Mesendoderm (in vitro differentiated cells): Measurements from ENCODE around the gene TAF1B.

Experiments
- DNase-seq: peaks from one replicate; pipeline ENCODE4 v3.0.0; 2013
- H2AK5ac ChIP-seq: 2 replicates; pipeline ENCODE4 v1.6.1; 2013; ENCODE audit warnings: low read length, inconsistent platforms
- H2BK120ac ChIP-seq: 2 replicates; pipeline ENCODE4 v1.6.1; 2013; ENCODE audit warnings: low read depth, mild to moderate bottlenecking, low read length, moderate library complexity, mixed read lengths
- H2BK15ac ChIP-seq: replicated peaks from 2 replicates; pipeline ENCODE4 v1.6.1; 2013; ENCODE audit warnings: low read depth, mild to moderate bottlenecking, moderate library complexity
- H2BK5ac ChIP-seq: 2 replicates; pipeline ENCODE4 v1.6.1; 2013; ENCODE audit warnings: low read length, inconsistent platforms
- H3K18ac ChIP-seq: 2 replicates; pipeline ENCODE4 v1.6.1; 2013; ENCODE audit warnings: mild to moderate bottlenecking, low read length, mixed read lengths
- H3K23ac ChIP-seq: one replicate; pipeline ENCODE4 v1.6.1; 2013; ENCODE audit warnings: low read length
- H3K27ac ChIP-seq: 2 replicates; pipeline ENCODE4 v1.5.1; 2013; ENCODE audit warnings: low read depth, mild to moderate bottlenecking, inconsistent platforms, low read length, moderate library complexity
- H3K27me3 ChIP-seq: 2 replicates; pipeline ENCODE4 v1.6.1; 2013; ENCODE audit warnings: low read length, control low read depth, mild to moderate bottlenecking, inconsistent platforms; ENCODE audit not compliant: insufficient read depth, poor library complexity
- H3K36me3 ChIP-seq: 2 replicates; pipeline ENCODE4 v1.6.1; 2013; ENCODE audit warnings: low read length, inconsistent platforms; ENCODE audit not compliant: control insufficient read depth, insufficient read depth
- H3K4ac ChIP-seq: one replicate; pipeline ENCODE4 v1.6.1; 2013; ENCODE audit warnings: low read depth, mild to moderate bottlenecking, low read length, moderate library complexity
- H3K4me1 ChIP-seq: 2 replicates; pipeline ENCODE4 v1.6.1; 2013; ENCODE audit warnings: low read depth, low read length, inconsistent platforms; ENCODE audit not compliant: control insufficient read depth
- H3K4me2 ChIP-seq: 2 replicates; pipeline ENCODE4 v1.6.1; 2013; ENCODE audit warnings: low read length
- H3K4me3 ChIP-seq: 2 replicates; pipeline ENCODE4 v1.5.1; 2013; ENCODE audit warnings: mild to moderate bottlenecking, low read length
- H3K56ac ChIP-seq: one replicate; pipeline ENCODE4 v1.6.1; 2013; ENCODE audit warnings: low read length
- H3K79me1 ChIP-seq: 2 replicates; pipeline ENCODE4 v1.6.1; 2013; ENCODE audit warnings: low read length, inconsistent platforms
- H3K79me2 ChIP-seq: 2 replicates; pipeline ENCODE4 v1.6.1; 2013; ENCODE audit warnings: mild to moderate bottlenecking, low read length; ENCODE audit not compliant: control insufficient read depth, insufficient read depth
- H3K9ac ChIP-seq: 2 replicates; pipeline ENCODE4 v1.6.1; 2013; ENCODE audit warnings: low read length, inconsistent platforms
- H4K5ac ChIP-seq: one replicate; pipeline ENCODE4 v1.6.1; 2013; ENCODE audit warnings: low read length
- H4K8ac ChIP-seq: one replicate; pipeline ENCODE4 v1.6.1; 2013; ENCODE audit warnings: low read depth, mild to moderate bottlenecking, control low read depth, low read length, moderate library complexity
- WGBS: extraction: QIAGEN DNeasy Blood & Tissue Kit; methylation state at CpG from one replicate; pipeline ENCODE4 v1.1.7; 2013; ENCODE audit warnings: low lambda C conversion rate, missing lambda C conversion rate; ENCODE audit not compliant: insufficient coverage; ENCODE audit errors: extremely low coverage; 5-methylcytosine and 5-hydroxymethylcytosine counted together

TAF1B gene

GRCh38 chr2:9937258-9937657 lies 94.0 kb downstream of the TAF1B start:
- no peaks in the 10 kb centered on the region for H3K36me3 ChIP-seq
- H3K23ac ChIP-seq: no peak overlapping the region
- no peak overlapping the region for H3K27ac ChIP-seq
- no peak overlapping the region for H2BK120ac ChIP-seq
- H2BK5ac ChIP-seq: no peak overlapping the region
- no peak overlapping the region for H3K4ac ChIP-seq
- no peak overlapping the region for H2BK15ac ChIP-seq
- H3K27me3 ChIP-seq: no peaks in the 10 kb centered on the region
- no peak overlapping the region for H3K56ac ChIP-seq
- no peak overlapping the region for H3K4me2 ChIP-seq
- no peak overlapping the region for H3K9ac ChIP-seq
- no peak overlapping the region for H4K8ac ChIP-seq
- no peak overlapping the region for H4K5ac ChIP-seq
- H3K79me2 ChIP-seq: no peaks in the 10 kb centered on the region
- H3K4me1 ChIP-seq: peaks cover 2% of the 10 kb centered on the region
- WGBS: no CpG with 5 or more reads among the region's 4 CpGs
- H3K18ac ChIP-seq: no peak overlapping the region
- no peaks in the 10 kb centered on the region for H3K79me1 ChIP-seq
- no peak overlapping the region for H3K4me3 ChIP-seq
- no peak for DNase-seq
- no peak overlapping the region for H2AK5ac ChIP-seq

DNA sequence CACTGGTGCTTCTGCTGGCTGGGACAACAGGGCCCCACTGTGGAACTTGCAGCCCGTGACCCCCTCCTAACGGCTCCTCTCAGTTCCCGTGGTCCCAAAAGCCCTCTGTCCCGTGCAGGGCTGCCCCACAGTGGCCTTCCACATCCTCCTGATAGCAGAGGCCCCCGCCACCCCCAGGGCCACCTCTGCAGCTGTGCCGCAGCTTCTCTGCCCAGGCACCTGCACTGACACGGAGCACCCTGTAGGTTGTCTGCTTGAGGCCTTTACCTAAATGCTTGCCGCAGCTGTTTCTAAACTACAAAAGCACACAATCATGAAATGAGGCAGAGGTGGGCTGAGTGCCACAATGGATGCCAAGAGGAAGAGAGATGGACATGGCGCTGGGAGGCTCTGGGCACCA lies 94.7 kb downstream of the TAF1B start:
- Histone ChIP-seq H3K4ac (no peak overlapping the region), H3K56ac (no peak overlapping the region), H3K79me1 (no peaks in the 10 kb centered on the region), H3K4me2 (no peak overlapping the region), H3K23ac (no peak overlapping the region), H2AK5ac (no peak overlapping the region), H2BK15ac (no peak overlapping the region), H3K4me3 (no peak overlapping the region), H3K79me2 (no peaks in the 10 kb centered on the region), H3K36me3 (no peaks in the 10 kb centered on the region), H3K4me1 (peaks cover 2% of the 10 kb centered on the region), H2BK5ac (no peak overlapping the region), H4K5ac (no peak overlapping the region), H3K27ac (no peak overlapping the region), H3K9ac (no peak overlapping the region), H3K18ac (no peak overlapping the region), H2BK120ac (no peak overlapping the region), H3K27me3 (no peaks in the 10 kb centered on the region), H4K8ac (no peak overlapping the region)
- no peak for DNase-seq
- WGBS: no CpG with 5 or more reads among the region's 9 CpGs

GRCh38 chr2:9939587-9940485 lies 96.6 kb downstream of the TAF1B start:
- Histone ChIP-seq H2BK120ac (no peak overlapping the region), H2AK5ac (no peak overlapping the region), H3K4me3 (no peak overlapping the region), H3K4ac (no peak overlapping the region), H4K5ac (no peak overlapping the region), H3K4me1 (peaks cover 2% of the 10 kb centered on the region), H3K27ac (no peak overlapping the region), H2BK5ac (no peak overlapping the region), H3K79me1 (no peaks in the 10 kb centered on the region), H3K23ac (no peak overlapping the region), H3K56ac (no peak overlapping the region), H3K9ac (no peak overlapping the region), H3K4me2 (no peak overlapping the region), H2BK15ac (no peak overlapping the region), H4K8ac (no peak overlapping the region), H3K79me2 (no peaks in the 10 kb centered on the region), H3K27me3 (no peaks in the 10 kb centered on the region), H3K36me3 (no peaks in the 10 kb centered on the region), H3K18ac (no peak overlapping the region)
- no CpG with 5 or more reads among the region's 9 CpGs for WGBS
- no peak for DNase-seq

DNA sequence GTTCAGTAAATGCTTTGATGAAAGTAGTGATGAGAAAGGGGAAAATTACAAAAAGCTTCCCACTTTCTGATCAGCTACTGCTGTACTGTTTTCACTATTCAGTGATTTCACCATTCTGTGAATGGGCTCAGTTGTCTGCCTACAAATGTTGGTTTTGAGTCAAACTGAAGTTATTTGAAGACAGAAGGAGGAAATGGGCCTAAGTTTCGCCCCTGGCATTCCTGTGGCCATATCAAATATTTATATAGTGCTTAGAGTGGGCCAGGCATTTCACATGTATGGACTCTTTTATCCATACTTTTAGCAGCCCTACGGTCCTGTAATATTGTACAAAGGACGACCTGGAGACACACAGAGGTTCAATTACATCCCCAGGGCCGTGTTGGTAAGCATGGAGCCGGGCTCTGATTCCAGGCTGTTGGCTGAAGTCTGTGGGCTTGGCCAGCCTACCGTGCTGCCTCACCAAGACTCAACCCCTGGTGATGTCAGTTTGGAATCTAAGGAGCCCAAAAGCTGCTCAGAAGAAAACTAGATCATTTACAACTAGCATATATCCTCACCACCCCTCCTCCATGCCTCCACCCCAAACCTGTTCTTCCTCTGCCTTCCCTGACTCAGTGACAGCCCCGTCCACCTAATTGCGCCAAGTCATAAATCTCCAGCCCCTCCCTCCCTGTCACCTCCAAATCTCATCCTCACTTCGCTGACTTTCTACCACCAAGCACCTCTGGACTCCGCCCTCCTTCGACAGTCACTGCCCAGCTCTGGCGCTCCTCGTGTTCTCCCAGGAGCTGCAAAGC lies 98.1 kb downstream of the TAF1B start:
- H3K56ac ChIP-seq: no peak overlapping the region
- no CpG with 5 or more reads among the region's 13 CpGs for WGBS

GRCh38 chr2:9941996-9942390 lies 98.7 kb downstream of the TAF1B start:
- Histone ChIP-seq H3K79me2 (no peaks in the 10 kb centered on the region), H2AK5ac (no peak overlapping the region), H4K5ac (no peak overlapping the region), H3K56ac (no peak overlapping the region), H3K79me1 (no peaks in the 10 kb centered on the region), H2BK120ac (no peak overlapping the region), H3K9ac (no peak overlapping the region), H3K4me1 (peaks cover 2% of the 10 kb centered on the region), H3K27ac (no peak overlapping the region), H3K4ac (no peak overlapping the region), H2BK5ac (no peak overlapping the region), H4K8ac (no peak overlapping the region), H3K36me3 (no peaks in the 10 kb centered on the region), H3K18ac (no peak overlapping the region), H3K4me3 (no peak overlapping the region), H3K23ac (no peak overlapping the region), H3K4me2 (no peak overlapping the region), H2BK15ac (no peak overlapping the region), H3K27me3 (no peaks in the 10 kb centered on the region)
- no CpG with 5 or more reads among the region's 6 CpGs for WGBS
- no peak for DNase-seq

More for the DNA sequence above, 98.1 kb downstream of the TAF1B start:
- H3K4ac ChIP-seq: no peak overlapping the region
- H2BK120ac ChIP-seq: no peak overlapping the region
- H3K4me1 ChIP-seq: peaks cover 2% of the 10 kb centered on the region
- H3K36me3 ChIP-seq: no peaks in the 10 kb centered on the region
- H3K23ac ChIP-seq: no peak overlapping the region
- no peak overlapping the region for H4K5ac ChIP-seq
- no peaks in the 10 kb centered on the region for H3K27me3 ChIP-seq
- H4K8ac ChIP-seq: no peak overlapping the region
- no peak overlapping the region for H2AK5ac ChIP-seq
- peak; percentile 21 for DNase-seq
- no peaks in the 10 kb centered on the region for H3K79me2 ChIP-seq
- no peak overlapping the region for H3K27ac ChIP-seq
- H3K18ac ChIP-seq: no peak overlapping the region
- no peak overlapping the region for H2BK15ac ChIP-seq
- no peak overlapping the region for H2BK5ac ChIP-seq
- H3K4me3 ChIP-seq: no peak overlapping the region
- no peaks in the 10 kb centered on the region for H3K79me1 ChIP-seq
- H3K9ac ChIP-seq: no peak overlapping the region
- H3K4me2 ChIP-seq: no peak overlapping the region
